ENCODE results near the gene TMEM140. TPM values are rescaled to one million over a fixed set of nuclear protein-coding genes. Genes with fewer than 3 reads are reported as not detected.
A peak's percentile ranks its signal among the peaks of the same experiment; 100 is the strongest.

TMEM140 gene
- total and polyA plus RNA-seq, 9 of the 15 experiments (the other 6 are each of a cell fraction or from before 2014, with no cell fraction given) = 0.03 to 0.82 (median 0.23) TPM

DNA sequence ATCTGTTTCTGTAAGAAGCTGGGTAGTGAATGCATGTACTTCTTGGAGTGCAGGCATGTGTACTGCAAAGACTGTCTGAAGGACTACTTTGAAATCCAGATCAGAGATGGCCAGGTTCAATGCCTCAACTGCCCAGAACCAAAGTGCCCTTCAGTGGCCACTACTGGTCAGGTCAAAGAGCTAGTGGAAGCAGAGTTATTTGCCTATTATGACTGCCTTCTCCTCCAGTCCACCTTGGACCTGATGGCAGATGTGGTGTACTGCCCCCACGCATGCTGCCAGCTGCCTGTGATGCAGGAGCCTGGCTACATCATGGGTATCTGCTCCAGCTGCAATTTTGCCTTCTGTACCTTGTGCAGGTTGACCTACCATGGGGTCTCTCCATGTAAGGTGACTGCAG, 18.9 kb upstream of the TMEM140 start (continued):
- TF ChIP-seq, protein P1, sequence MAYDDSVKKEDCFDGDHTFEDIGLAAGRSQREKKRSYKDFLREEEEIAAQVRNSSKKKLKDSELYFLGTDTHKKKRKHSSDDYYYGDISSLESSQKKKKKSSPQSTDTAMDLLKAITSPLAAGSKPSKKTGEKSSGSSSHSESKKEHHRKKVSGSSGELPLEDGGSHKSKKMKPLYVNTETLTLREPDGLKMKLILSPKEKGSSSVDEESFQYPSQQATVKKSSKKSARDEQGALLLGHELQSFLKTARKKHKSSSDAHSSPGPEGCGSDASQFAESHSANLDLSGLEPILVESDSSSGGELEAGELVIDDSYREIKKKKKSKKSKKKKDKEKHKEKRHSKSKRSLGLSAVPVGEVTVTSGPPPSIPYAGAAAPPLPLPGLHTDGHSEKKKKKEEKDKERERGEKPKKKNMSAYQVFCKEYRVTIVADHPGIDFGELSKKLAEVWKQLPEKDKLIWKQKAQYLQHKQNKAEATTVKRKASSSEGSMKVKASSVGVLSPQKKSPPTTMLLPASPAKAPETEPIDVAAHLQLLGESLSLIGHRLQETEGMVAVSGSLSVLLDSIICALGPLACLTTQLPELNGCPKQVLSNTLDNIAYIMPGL (CRISPR knock-in tag; IDR thresholded peaks at IDR 0.05) = no peak
- TF ChIP-seq MAZ (CRISPR knock-in tag; conservative IDR thresholded peaks at IDR 0.05 in 1 of 2, IDR thresholded peaks at IDR 0.05 in 1 of 2) (no peak), XRCC4 (IDR thresholded peaks at IDR 0.05; ENCODE audit: extremely low read depth, insufficient read depth, insufficient read length) (no peak), ZNF347 (CRISPR knock-in tag; IDR thresholded peaks at IDR 0.05; ENCODE audit: low read depth) (no peak)

DNA sequence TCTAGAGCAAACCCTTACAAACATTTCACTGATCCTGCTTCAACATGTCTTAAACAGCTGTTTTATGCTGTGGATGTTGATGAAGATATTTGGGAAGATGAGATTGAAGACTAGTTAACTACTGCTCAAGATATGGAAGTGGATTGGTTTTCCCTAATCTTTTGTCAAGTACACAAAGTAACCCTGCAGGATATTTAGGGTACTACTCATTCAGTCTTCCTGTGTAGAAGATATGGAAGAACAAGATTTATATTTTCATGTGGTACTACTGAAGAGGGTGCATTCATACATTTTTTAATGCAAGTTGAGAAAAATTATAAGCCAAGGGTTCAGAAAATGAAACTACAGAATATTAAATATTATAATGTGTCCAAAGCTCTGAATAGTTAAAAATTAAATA, 18.3 kb upstream of the TMEM140 start:
- H4K20me1 ChIP-seq (replicated peaks; ENCODE audit: control insufficient read depth, insufficient read depth, low read length) = no peaks in the 10 kb centered on the region
- DNase-seq (ENCODE audit: extremely low read depth in 1 of 4, low spot score in 3 of 4) = peak in 1 of 4 experiments; percentile 6
- no peaks in the 10 kb centered on the region for H3K27me3 ChIP-seq (ENCODE audit: control insufficient read depth in 2 of 2, insufficient read depth in 2 of 2, low read length in 2 of 2)
- H3K9ac ChIP-seq (ENCODE audit: insufficient read depth in 1 of 2, low read depth in 2 of 2, low read length in 2 of 2) = no peak overlapping the region
- FAIRE-seq = no peak
- H3K36me3 ChIP-seq (ENCODE audit: control insufficient read depth, insufficient read depth, low read length) = no peaks in the 10 kb centered on the region
- H3K27ac ChIP-seq (ENCODE audit: extremely low read depth, low read depth, low read length) = no peak overlapping the region
- no peak overlapping the region for H3K4me3 ChIP-seq
- TF ChIP-seq DACH1 (IDR thresholded peaks at IDR 0.05; ENCODE audit: partially characterized antibody) (peak; percentile 40), ZNF780A (CRISPR knock-in tag; IDR thresholded peaks at IDR 0.05) (no peak), ZC3H8 (IDR thresholded peaks at IDR 0.05) (no peak)
- TF ChIP-seq, protein P2, sequence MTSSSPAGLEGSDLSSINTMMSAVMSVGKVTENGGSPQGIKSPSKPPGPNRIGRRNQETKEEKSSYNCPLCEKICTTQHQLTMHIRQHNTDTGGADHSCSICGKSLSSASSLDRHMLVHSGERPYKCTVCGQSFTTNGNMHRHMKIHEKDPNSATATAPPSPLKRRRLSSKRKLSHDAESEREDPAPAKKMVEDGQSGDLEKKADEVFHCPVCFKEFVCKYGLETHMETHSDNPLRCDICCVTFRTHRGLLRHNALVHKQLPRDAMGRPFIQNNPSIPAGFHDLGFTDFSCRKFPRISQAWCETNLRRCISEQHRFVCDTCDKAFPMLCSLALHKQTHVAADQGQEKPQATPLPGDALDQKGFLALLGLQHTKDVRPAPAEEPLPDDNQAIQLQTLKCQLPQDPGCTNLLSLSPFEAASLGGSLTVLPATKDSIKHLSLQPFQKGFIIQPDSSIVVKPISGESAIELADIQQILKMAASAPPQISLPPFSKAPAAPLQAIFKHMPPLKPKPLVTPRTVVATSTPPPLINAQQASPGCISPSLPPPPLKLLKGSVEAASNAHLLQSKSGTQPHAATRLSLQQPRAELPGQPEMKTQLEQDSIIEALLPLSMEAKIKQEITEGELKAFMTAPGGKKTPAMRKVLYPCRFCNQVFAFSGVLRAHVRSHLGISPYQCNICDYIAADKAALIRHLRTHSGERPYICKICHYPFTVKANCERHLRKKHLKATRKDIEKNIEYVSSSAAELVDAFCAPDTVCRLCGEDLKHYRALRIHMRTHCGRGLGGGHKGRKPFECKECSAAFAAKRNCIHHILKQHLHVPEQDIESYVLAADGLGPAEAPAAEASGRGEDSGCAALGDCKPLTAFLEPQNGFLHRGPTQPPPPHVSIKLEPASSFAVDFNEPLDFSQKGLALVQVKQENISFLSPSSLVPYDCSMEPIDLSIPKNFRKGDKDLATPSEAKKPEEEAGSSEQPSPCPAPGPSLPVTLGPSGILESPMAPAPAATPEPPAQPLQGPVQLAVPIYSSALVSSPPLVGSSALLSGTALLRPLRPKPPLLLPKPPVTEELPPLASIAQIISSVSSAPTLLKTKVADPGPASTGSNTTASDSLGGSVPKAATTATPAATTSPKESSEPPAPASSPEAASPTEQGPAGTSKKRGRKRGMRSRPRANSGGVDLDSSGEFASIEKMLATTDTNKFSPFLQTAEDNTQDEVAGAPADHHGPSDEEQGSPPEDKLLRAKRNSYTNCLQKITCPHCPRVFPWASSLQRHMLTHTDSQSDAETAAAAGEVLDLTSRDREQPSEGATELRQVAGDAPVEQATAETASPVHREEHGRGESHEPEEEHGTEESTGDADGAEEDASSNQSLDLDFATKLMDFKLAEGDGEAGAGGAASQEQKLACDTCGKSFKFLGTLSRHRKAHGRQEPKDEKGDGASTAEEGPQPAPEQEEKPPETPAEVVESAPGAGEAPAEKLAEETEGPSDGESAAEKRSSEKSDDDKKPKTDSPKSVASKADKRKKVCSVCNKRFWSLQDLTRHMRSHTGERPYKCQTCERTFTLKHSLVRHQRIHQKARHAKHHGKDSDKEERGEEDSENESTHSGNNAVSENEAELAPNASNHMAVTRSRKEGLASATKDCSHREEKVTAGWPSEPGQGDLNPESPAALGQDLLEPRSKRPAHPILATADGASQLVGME (CRISPR knock-in tag; IDR thresholded peaks at IDR 0.05) = no peak
- peak; percentile 75 for ATAC-seq
- in situ Hi-C loops (cut with MboI) = no loop called here
- H3K9me1 ChIP-seq (ENCODE audit: control insufficient read depth, insufficient read depth, low read length) = no peaks in the 10 kb centered on the region
- no peaks in the 10 kb centered on the region for H3K9me3 ChIP-seq (replicated peaks; ENCODE audit: control insufficient read depth, insufficient read depth, low read depth, low read length)
- CTCF ChIA-PET (ENCODE audit: low intra/inter-chr PET ratio) = no interaction called here
- H3K79me2 ChIP-seq (ENCODE audit: control insufficient read depth, insufficient read depth, low read length) = no peaks in the 10 kb centered on the region
- POLR2A ChIA-PET = interaction anchor here (0.9 kb wide), 1 partner anchor 18 kb away, joined by 3 read pairs; the partner anchor contains the start of gene TMEM140
- intact Hi-C loops (cut with micrococcal nuclease) = no loop called here
- no peaks in the 10 kb centered on the region for H3K4me1 ChIP-seq (replicated peaks in 1 of 2; ENCODE audit: control insufficient read depth in 2 of 2, insufficient read depth in 2 of 2, low read length in 2 of 2)
- no peak overlapping the region for H3K4me2 ChIP-seq (ENCODE audit: insufficient read depth, low read length)
- no TSS peak for BruUV-seq (replicated peaks)
- no peak overlapping the region for H2AFZ ChIP-seq (ENCODE audit: low read depth, low read length)

Data from K562 (cell line).